ENCODE measurements around the gene LRRC30.

DNA sequence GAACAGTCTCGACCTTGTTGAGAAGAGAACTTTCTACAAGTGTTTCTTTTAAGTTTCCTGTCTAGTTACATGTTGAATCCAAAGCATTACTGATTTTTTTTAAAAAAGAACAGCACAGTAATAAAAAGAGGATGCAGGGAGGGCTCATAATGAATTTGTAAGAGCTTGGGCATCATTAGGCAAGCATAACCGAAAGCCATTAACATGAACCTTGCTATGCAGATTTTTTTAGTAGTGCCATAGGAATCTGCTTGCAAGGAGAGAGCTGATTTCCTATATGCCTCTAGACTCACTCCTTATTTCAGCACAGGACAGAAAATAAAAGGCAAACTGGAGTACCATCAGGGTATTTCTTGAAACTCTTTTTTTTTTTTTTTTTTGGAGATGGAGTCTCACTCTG lies 5.2 kb downstream of the LRRC30 start:
- no peak for TF ChIP-seq CTCF (conservative IDR thresholded peaks at IDR 0.05; ENCODE audit: low read length)
- no peak for TF ChIP-seq EZH2phosphoT487 (IDR thresholded peaks at IDR 0.05; ENCODE audit: borderline replicate concordance, low read depth, low read length)

Data from OCI-LY7 (cell line).